DOHH2 (cell line): ENCODE data around the gene DDR1.

Source experiments
- EZH2phosphoT487 ChIP-seq: fragments of 200-600 bp; sonication (generic); IDR thresholded peaks from 2 replicates; pipeline ENCODE4 v1.6.1; 2017; ENCODE audit warnings: borderline replicate concordance, mild to moderate bottlenecking, antibody characterized with exemption, low read length, moderate library complexity, mixed read lengths
- TF ChIP-seq, protein P1 (sequence below): fragments of 200-600 bp; sonication (generic); IDR thresholded peaks from one replicate; pipeline ENCODE4 v1.5.1; 2014; ENCODE audit warnings: antibody characterized with exemption, mild to moderate bottlenecking, low read depth, low read length; ENCODE audit not compliant: poor library complexity, severe bottlenecking

DNA sequence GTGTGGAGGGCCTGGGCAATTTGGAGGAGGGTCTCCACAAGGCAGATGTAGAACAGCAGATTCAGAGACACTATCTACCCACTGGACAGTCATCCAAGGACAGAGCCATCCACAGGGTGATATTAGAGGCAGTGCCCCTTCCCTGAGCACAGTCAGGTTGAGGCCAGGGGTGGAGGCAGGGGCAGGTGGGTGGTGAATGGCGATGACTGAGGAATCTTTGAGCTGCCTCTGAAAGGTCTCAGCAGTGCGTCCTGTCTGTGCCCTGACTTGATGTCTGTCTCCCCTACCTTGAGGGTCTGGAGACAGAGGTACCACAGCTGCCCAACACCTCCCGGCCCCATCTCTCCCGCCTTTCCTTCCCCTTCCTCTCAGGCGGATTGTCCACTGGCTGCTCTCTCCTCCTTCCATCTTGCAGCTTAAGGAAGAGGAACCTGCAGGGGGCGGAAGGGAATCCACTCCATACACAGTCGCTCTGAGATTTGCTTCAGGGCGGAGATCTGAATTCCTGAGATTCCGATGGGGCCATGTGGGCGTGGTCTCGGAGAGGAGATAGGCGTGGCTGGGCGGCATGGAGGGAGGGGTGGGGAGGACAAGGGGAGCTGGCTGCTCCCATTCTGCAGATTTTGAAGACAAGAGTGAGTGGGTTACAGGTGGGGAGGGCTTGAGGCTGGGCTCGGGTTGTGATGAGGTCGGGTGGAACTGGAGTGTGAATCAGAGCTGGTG lies 58.2 kb downstream of the DDR1 start:
- TF ChIP-seq, protein P1, sequence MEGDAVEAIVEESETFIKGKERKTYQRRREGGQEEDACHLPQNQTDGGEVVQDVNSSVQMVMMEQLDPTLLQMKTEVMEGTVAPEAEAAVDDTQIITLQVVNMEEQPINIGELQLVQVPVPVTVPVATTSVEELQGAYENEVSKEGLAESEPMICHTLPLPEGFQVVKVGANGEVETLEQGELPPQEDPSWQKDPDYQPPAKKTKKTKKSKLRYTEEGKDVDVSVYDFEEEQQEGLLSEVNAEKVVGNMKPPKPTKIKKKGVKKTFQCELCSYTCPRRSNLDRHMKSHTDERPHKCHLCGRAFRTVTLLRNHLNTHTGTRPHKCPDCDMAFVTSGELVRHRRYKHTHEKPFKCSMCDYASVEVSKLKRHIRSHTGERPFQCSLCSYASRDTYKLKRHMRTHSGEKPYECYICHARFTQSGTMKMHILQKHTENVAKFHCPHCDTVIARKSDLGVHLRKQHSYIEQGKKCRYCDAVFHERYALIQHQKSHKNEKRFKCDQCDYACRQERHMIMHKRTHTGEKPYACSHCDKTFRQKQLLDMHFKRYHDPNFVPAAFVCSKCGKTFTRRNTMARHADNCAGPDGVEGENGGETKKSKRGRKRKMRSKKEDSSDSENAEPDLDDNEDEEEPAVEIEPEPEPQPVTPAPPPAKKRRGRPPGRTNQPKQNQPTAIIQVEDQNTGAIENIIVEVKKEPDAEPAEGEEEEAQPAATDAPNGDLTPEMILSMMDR = no peak
- TF ChIP-seq EZH2phosphoT487 = no peak
